ENCODE measurements around the gene CAPN14. TPM values are rescaled to one million over a fixed set of nuclear protein-coding genes. Genes with fewer than 3 reads are reported as not detected.

The CAPN14 gene
- total and polyA plus RNA-seq, 4 donors, result 0.03 to 0.26 (median 0.14) TPM

DNA sequence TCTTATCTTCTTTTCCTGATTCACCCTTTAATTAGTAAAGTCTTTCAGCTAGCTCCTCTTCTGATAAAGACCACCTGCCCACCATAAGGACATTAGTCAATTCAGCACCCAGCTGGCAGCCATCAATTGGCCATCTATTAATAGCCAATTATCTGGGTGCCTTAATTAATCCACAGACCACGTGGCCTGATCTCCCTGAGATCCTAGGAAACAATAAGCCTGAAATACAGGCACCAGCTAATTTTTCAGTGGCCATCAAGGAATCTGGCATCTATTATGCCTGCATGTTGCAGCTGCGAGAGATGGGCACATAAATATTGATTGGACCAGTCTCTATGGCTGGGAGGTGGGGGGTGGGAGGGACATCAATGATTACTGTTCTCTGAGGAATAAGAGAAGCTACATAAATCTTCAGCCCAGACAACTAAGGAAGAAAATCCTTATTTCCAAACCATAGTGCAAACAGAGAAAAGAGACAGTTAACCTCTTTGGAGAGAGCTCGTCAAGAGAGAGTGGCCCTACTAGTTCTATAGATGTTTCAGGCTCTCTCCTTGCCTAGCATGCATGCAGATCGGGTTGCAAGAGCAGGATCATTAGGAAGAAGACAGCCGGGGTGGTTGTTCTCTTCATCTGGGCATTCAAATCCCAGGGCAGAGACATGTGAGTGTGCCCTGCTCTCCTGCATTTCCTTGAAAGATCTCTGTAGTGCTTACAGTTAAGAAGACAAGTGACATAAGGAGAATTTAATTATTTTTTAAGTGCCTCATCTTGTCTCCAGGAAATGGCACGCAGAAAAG lies 87.7 kb downstream of the CAPN14 start:
- no peak overlapping the region for H3K27ac ChIP-seq (ENCODE audit: low read depth in 1 of 2, low read length in 1 of 2)
- TF ChIP-seq, protein P1, sequence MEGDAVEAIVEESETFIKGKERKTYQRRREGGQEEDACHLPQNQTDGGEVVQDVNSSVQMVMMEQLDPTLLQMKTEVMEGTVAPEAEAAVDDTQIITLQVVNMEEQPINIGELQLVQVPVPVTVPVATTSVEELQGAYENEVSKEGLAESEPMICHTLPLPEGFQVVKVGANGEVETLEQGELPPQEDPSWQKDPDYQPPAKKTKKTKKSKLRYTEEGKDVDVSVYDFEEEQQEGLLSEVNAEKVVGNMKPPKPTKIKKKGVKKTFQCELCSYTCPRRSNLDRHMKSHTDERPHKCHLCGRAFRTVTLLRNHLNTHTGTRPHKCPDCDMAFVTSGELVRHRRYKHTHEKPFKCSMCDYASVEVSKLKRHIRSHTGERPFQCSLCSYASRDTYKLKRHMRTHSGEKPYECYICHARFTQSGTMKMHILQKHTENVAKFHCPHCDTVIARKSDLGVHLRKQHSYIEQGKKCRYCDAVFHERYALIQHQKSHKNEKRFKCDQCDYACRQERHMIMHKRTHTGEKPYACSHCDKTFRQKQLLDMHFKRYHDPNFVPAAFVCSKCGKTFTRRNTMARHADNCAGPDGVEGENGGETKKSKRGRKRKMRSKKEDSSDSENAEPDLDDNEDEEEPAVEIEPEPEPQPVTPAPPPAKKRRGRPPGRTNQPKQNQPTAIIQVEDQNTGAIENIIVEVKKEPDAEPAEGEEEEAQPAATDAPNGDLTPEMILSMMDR (IDR thresholded peaks at IDR 0.05; ENCODE audit: control extremely low read depth, extremely low read depth), result no peak
- H3K27me3 ChIP-seq (ENCODE audit: control insufficient read depth in 3 of 3, insufficient read depth in 3 of 3, low read length in 2 of 3), result peaks cover 0 to 2% (median 0%) of the 10 kb centered on the region in 3 donors
- 67 to 76% methylated on average over 6 of the region's 6 CpGs for WGBS, 2 donors
- H3K4me3 ChIP-seq, result no peak overlapping the region
- no peaks in the 10 kb centered on the region for H3K9me3 ChIP-seq (ENCODE audit: control insufficient read depth in 4 of 4, insufficient read depth in 3 of 4, low read length in 3 of 4)
- no peaks in the 10 kb centered on the region for H3K36me3 ChIP-seq (ENCODE audit: control insufficient read depth in 4 of 4, insufficient read depth in 4 of 4, low read length in 4 of 4)
- no peaks in the 10 kb centered on the region for H3K4me1 ChIP-seq (ENCODE audit: control insufficient read depth in 5 of 5, insufficient read depth in 5 of 5, low read length in 5 of 5)
- no peak for DNase-seq
- no peak for ATAC-seq (ENCODE audit: insufficient read depth, low FRiP score)
- H3K9ac ChIP-seq (ENCODE audit: insufficient read depth in 1 of 2, low read length in 2 of 2), result no peak overlapping the region

DNA sequence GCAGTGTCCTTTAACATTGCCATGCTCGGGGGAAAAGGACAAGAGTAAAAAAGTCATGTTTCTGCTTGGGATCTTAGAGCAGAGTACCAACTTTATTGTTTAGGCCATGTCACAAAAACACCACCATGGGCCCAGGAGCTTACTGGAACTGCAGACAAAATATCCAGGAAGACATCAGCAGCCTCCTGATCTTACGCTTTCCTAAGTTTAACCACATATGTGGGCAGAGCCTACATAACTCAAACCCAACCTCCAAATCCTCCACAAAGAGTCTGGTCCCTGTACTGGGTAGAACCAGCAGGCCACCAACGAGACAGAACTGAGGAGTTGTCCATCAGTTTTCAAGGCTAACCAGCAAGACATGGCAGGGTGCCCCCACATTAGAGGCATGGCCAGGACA lies 89.4 kb downstream of the CAPN14 start:
- H3K27me3 ChIP-seq (ENCODE audit: control insufficient read depth in 3 of 3, insufficient read depth in 3 of 3, low read length in 2 of 3), result peaks cover 0 to 2% (median 0%) of the 10 kb centered on the region in 3 donors

DNA sequence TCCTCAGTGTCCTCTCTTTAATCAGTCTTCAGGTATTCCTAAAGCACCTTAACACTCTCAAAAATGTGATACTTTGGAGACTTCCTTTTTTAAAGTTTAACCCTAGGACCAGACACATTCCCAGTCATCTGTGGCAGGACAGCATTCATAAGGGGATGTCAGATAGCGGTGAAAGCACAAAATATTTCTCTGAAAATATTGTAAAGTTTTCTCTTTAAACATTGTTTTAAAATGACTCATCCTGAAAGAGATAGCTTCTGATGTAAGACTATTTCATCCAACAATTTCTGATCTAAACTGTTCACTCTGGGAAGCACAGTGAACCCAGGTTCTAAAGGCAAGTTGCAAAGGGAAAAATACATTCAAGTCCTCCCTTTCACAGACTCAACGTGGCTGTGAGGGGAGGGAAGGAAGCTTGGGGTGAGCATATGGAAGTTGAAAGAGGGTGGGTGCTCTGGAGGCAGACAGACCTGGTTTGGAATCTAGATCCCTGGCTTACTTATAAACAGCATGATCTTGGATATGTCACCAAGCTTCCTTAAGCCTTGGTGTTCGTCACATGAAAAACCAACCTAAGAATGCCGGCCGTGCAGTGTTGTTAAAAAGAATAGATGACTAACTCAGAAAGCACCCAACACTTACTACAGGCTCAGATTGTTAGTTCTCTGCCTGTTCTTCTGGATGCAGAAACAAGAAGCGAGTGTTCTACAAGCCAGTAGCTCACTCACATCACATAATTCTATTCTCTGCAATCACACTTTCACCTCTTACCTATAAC lies 91.2 kb downstream of the CAPN14 start:
- Histone ChIP-seq H3K27ac (ENCODE audit: low read depth in 1 of 2, low read length in 1 of 2) (no peak overlapping the region), H3K36me3 (ENCODE audit: control insufficient read depth in 4 of 4, insufficient read depth in 4 of 4, low read length in 4 of 4) (no peaks in the 10 kb centered on the region), H3K4me1 (ENCODE audit: control insufficient read depth in 5 of 5, insufficient read depth in 5 of 5, low read length in 5 of 5) (no peaks in the 10 kb centered on the region), H3K9ac (ENCODE audit: insufficient read depth in 1 of 2, low read length in 2 of 2) (no peak overlapping the region), H3K9me3 (ENCODE audit: control insufficient read depth in 4 of 4, insufficient read depth in 3 of 4, low read length in 3 of 4) (no peaks in the 10 kb centered on the region), H3K4me3 (no peak overlapping the region), H3K27me3 (ENCODE audit: control insufficient read depth in 3 of 3, insufficient read depth in 3 of 3, low read length in 2 of 3) (no peaks in the 10 kb centered on the region)
- WGBS, 2 donors, result 81% methylated on average over 6 of the region's 6 CpGs
- no peak for DNase-seq
- TF ChIP-seq, protein P1 (IDR thresholded peaks at IDR 0.05; ENCODE audit: control extremely low read depth, extremely low read depth), result no peak
- no peak for ATAC-seq (ENCODE audit: insufficient read depth, low FRiP score)

More for the DNA sequence above, 89.4 kb downstream of the CAPN14 start:
- TF ChIP-seq, protein P1 (IDR thresholded peaks at IDR 0.05; ENCODE audit: control extremely low read depth, extremely low read depth), result no peak
- ATAC-seq (ENCODE audit: insufficient read depth, low FRiP score), result no peak
- WGBS, 2 donors, result 79 to 84% methylated on average over 3 of the region's 3 CpGs
- DNase-seq, result no peak
- Histone ChIP-seq H3K4me1 (ENCODE audit: control insufficient read depth in 5 of 5, insufficient read depth in 5 of 5, low read length in 5 of 5) (no peaks in the 10 kb centered on the region), H3K9me3 (ENCODE audit: control insufficient read depth in 4 of 4, insufficient read depth in 3 of 4, low read length in 3 of 4) (no peaks in the 10 kb centered on the region), H3K9ac (ENCODE audit: insufficient read depth in 1 of 2, low read length in 2 of 2) (no peak overlapping the region), H3K4me3 (no peak overlapping the region), H3K36me3 (ENCODE audit: control insufficient read depth in 4 of 4, insufficient read depth in 4 of 4, low read length in 4 of 4) (no peaks in the 10 kb centered on the region), H3K27ac (ENCODE audit: low read depth in 1 of 2, low read length in 1 of 2) (no peak overlapping the region)

Data from lung (tissue), 12 donors.